HCT116 (cell line): ENCODE data around the gene CAMK2D. TPM values are rescaled to one million over a fixed set of nuclear protein-coding genes. Genes with fewer than 3 reads are reported as not detected.
A peak's percentile ranks its signal among the peaks of the same experiment; 100 is the strongest.

Experiments used
- ATAC-seq: fragments of 200-7000 bp; cut with Tn5 transposase; 2 replicates; pipeline ENCODE4 v1.9.1; 2020; ENCODE audit warnings: mild to moderate bottlenecking, moderate library complexity
- BruUV-seq: library from RNA; stranded (reverse); fragments of 400-500 nt; replicated peaks from 2 replicates; lab custom pipeline; 2021; lab: Mats Ljungman, UMichigan
- CTCF ChIA-PET: fragments of 300-600 bp; sonication (Branson Sonifier 250); formaldehyde crosslinking; loops from one replicate; lab custom pipeline; 2021; ENCODE audit warnings: antibody characterized with exemption; lab: Charles Lee
- POLR2A ChIA-PET: fragments of 300-600, 350-600 bp; sonication (Branson Sonifier 250); formaldehyde crosslinking; loops from one replicate; lab custom pipeline; 2021; ENCODE audit warnings: antibody characterized with exemption; lab: Charles Lee
- RAD21 ChIA-PET, 2 experiments: fragments of 300-600 bp; sonication (Branson Sonifier 250); formaldehyde crosslinking; loops; one replicate each; lab custom pipeline; 2023; ENCODE audit warnings: low total read pairs in 2 of 2; ENCODE audit not compliant: uncharacterized antibody in 2 of 2, unreplicated experiment in 2 of 2, low non-redundant PET in 1 of 2; lab: Charles Lee
- DNase-seq: peaks from one replicate; pipeline ENCODE4 v3.0.0-alpha.2; 2010; ENCODE audit warnings: low read depth, low spot score
- H2AFZ ChIP-seq: fragments of 200-600 bp; shearing (Covaris generic), sonication (generic); 2 replicates; pipeline ENCODE4 v1.6.1; 2017; ENCODE audit warnings: low read depth, mixed run types, mixed read lengths, antibody characterized with exemption, low read length; ENCODE audit not compliant: poor library complexity, severe bottlenecking
- H3K27ac ChIP-seq: 2 replicates; pipeline ENCODE4 v1.5.1; 2012; ENCODE audit warnings: low read depth, low read length
- H3K27me3 ChIP-seq: fragments of 200-600 bp; sonication (generic); 2 replicates; pipeline ENCODE4 v1.6.1; 2016; ENCODE audit warnings: mixed run types, low read length, mixed read lengths; ENCODE audit not compliant: insufficient read depth
- H3K36me3 ChIP-seq, 2 experiments: fragments of 200-500 bp in 1 of 2; fragments of 200-600 bp in 1 of 2; sonication (Bioruptor generic) in 1 of 2; sonication (generic) in 1 of 2; 2 replicates each; pipeline versions ENCODE4 v1.5.1 to v1.6.1; 2014 to 2016; ENCODE audit warnings: low read length in 2 of 2, inconsistent platforms in 1 of 2, mixed read lengths in 1 of 2, mixed run types in 1 of 2; ENCODE audit not compliant: insufficient read depth in 2 of 2, control insufficient read depth in 1 of 2
- H3K4me1 ChIP-seq, 2 experiments: fragments of 200-600 bp in 1 of 2; sonication (generic) in 1 of 2; 2 replicates each; pipeline versions ENCODE4 v1.5.1 to v1.6.1; 2012 to 2017; ENCODE audit warnings: low read length in 2 of 2, inconsistent platforms in 1 of 2, mild to moderate bottlenecking in 1 of 2, mixed read lengths in 1 of 2, mixed run types in 1 of 2, moderate library complexity in 1 of 2; ENCODE audit not compliant: insufficient read depth in 2 of 2, control insufficient read depth in 1 of 2
- H3K4me2 ChIP-seq: fragments of 200-600 bp; sonication (generic); 2 replicates; pipeline ENCODE4 v1.6.1; 2017; ENCODE audit warnings: mixed run types, low read length, mixed read lengths
- H3K4me3 ChIP-seq, 2 experiments: fragments of 200-600 bp in 1 of 2; sonication (generic) in 1 of 2; replicated peaks in 1 of 2; 2 replicates each; pipeline ENCODE4 v1.5.1; 2011 to 2016; ENCODE audit warnings: low read length in 2 of 2, control low read depth in 1 of 2, low read depth in 1 of 2, mild to moderate bottlenecking in 1 of 2, mixed read lengths in 1 of 2, mixed run types in 1 of 2
- H3K79me2 ChIP-seq: fragments of 200-600 bp; sonication (generic); 2 replicates; pipeline ENCODE4 v1.6.1; 2017; ENCODE audit warnings: mild to moderate bottlenecking, mixed run types, low read length, moderate library complexity, mixed read lengths; ENCODE audit not compliant: insufficient read depth
- H3K9ac ChIP-seq: fragments of 200-600 bp; sonication (generic); 2 replicates; pipeline ENCODE4 v1.6.1; 2016; ENCODE audit warnings: low read length, mixed read lengths
- H3K9me2 ChIP-seq: fragments of 200-600 bp; sonication (generic), shearing (Covaris generic); 2 replicates; pipeline ENCODE4 v1.6.1; 2017; ENCODE audit warnings: mixed run types, mild to moderate bottlenecking, moderate library complexity; ENCODE audit not compliant: insufficient read depth
- H3K9me3 ChIP-seq, 2 experiments: fragments of 200-500 bp in 1 of 2; fragments of 200-600 bp in 1 of 2; sonication (Bioruptor generic) in 1 of 2; sonication (generic) in 1 of 2; 2 replicates each; pipeline ENCODE4 v1.6.1; 2014 to 2017; ENCODE audit warnings: low read length in 2 of 2, mixed read lengths in 2 of 2, inconsistent platforms in 1 of 2, low read depth in 1 of 2, mild to moderate bottlenecking in 1 of 2, mixed run types in 1 of 2, moderate library complexity in 1 of 2; ENCODE audit not compliant: control insufficient read depth in 1 of 2, insufficient read depth in 1 of 2
- H4K20me1 ChIP-seq: fragments of 200-600 bp; sonication (generic), shearing (Covaris generic); 2 replicates; pipeline ENCODE4 v1.6.1; 2017; ENCODE audit warnings: mixed run types, mild to moderate bottlenecking, moderate library complexity; ENCODE audit not compliant: insufficient read depth
- CBX3 ChIP-seq: IDR thresholded peaks from 2 replicates; pipeline ENCODE4 v1.6.1; 2012; ENCODE audit warnings: low read depth
- EZH2 ChIP-seq: fragments of 200-600 bp; sonication (generic); IDR thresholded peaks from 2 replicates; pipeline ENCODE4 v1.6.1; 2017; ENCODE audit warnings: antibody characterized with exemption, mixed run types
- EZH2phosphoT487 ChIP-seq: fragments of 200-600 bp; IDR thresholded peaks from 2 replicates; pipeline ENCODE4 v1.6.1; 2018; ENCODE audit warnings: antibody characterized with exemption, borderline replicate concordance
- SRF ChIP-seq: IDR thresholded peaks from 2 replicates; pipeline ENCODE4 v1.6.1; 2012; ENCODE audit warnings: low read depth
- intact Hi-C: fragments of 100-400 bp; cut with micrococcal nuclease; formaldehyde crosslinking; loops from 2 replicates; pipeline ENCODE4 v1.10.0; 2022
- total RNA-seq: library from RNA; stranded (reverse); gene quantifications from one replicate; pipeline ENCODE4 v1.2.1, GENCODE V29; 2021; ENCODE audit not compliant: unreplicated experiment
- TF ChIP-seq, protein P1 (sequence below): IDR thresholded peaks from 2 replicates; pipeline ENCODE4 v1.6.1; 2011; ENCODE audit warnings: mild to moderate bottlenecking, low read length, moderate library complexity; ENCODE audit not compliant: insufficient replicate concordance; ENCODE audit errors: extremely low read depth

The CAMK2D gene
- total RNA-seq, 1 experiment from 2014 or later = 67.0 TPM

DNA sequence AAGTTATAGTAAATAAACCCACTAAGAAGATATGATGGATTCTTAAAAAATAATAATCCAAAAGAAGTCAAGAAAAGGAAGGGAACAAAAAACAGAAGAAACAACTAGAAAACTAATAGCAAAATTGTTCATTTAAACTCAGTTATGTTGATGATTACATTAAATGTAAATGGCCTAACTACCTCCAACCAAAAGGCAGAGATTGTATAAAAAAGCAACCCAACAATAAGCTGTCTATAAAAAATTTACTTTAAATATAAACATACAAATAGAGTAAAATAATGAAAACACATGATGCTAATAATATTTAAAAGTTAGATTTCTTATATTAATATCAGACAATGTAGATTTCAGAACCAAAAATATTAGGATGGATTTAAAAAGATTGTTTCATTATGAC, 340.6 kb downstream of the CAMK2D start:
- Histone ChIP-seq H3K4me1 (no peaks in the 10 kb centered on the region), H2AFZ (no peak overlapping the region), H3K9ac (no peak overlapping the region), H3K4me3 (no peak overlapping the region), H3K9me2 (no peaks in the 10 kb centered on the region), H4K20me1 (no peaks in the 10 kb centered on the region), H3K4me2 (no peak overlapping the region), H3K36me3 (no peaks in the 10 kb centered on the region), H3K27me3 (no peaks in the 10 kb centered on the region), H3K9me3 (peaks cover 6 to 12% of the 10 kb centered on the region in 2 experiments; a peak in 2 of 4 replicates), H3K79me2 (no peaks in the 10 kb centered on the region), H3K27ac (no peak overlapping the region)
- no TSS peak for BruUV-seq
- intact Hi-C loops = no loop called here
- RAD21 ChIA-PET = no interaction called here
- CTCF ChIA-PET = no interaction called here
- POLR2A ChIA-PET = no interaction called here
- DNase-seq = no peak
- TF ChIP-seq SRF (no peak), CBX3 (peak; percentile 57; the same call in 1 of the 2 replicates)
- ATAC-seq = no peak

DNA sequence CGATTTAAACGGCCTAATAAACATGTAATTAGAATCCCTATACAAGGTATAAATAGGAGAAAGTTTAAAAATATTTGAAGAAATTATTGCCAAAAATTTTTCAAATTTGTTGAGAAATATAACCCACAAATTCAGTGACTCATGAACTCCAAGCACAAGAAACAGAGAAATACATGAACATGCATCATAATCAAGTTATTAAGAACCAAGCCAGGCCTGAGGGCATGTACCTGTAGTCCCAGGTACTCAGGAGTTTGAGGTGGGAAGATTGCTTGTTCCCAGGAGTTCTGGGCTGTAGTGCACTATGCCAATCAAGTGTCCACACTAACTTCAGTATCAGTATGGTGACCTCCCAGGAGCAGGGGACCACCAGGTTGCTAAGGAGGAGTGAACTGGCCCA, 341.9 kb downstream of the CAMK2D start:
- Histone ChIP-seq H3K9me2 (no peaks in the 10 kb centered on the region), H4K20me1 (no peaks in the 10 kb centered on the region), H3K4me1 (no peaks in the 10 kb centered on the region), H3K79me2 (no peaks in the 10 kb centered on the region), H3K27me3 (no peaks in the 10 kb centered on the region), H2AFZ (no peak overlapping the region), H3K36me3 (no peaks in the 10 kb centered on the region), H3K9ac (no peak overlapping the region), H3K4me3 (no peak overlapping the region)
- CTCF ChIA-PET = no interaction called here
- intact Hi-C loops = no loop called here
- DNase-seq = no peak
- no TSS peak for BruUV-seq
- no peak for ATAC-seq
- TF ChIP-seq EZH2 = no peak
- TF ChIP-seq, protein P1, sequence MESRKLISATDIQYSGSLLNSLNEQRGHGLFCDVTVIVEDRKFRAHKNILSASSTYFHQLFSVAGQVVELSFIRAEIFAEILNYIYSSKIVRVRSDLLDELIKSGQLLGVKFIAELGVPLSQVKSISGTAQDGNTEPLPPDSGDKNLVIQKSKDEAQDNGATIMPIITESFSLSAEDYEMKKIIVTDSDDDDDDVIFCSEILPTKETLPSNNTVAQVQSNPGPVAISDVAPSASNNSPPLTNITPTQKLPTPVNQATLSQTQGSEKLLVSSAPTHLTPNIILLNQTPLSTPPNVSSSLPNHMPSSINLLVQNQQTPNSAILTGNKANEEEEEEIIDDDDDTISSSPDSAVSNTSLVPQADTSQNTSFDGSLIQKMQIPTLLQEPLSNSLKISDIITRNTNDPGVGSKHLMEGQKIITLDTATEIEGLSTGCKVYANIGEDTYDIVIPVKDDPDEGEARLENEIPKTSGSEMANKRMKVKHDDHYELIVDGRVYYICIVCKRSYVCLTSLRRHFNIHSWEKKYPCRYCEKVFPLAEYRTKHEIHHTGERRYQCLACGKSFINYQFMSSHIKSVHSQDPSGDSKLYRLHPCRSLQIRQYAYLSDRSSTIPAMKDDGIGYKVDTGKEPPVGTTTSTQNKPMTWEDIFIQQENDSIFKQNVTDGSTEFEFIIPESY = no peak
- no peak for TF ChIP-seq EZH2phosphoT487
- TF ChIP-seq, all 23 proteins: peak for 0
- ChIA-PET RAD21 (no interaction called here), POLR2A (no interaction called here)
- H3K9me3 ChIP-seq = peaks cover 6 to 12% of the 10 kb centered on the region in 2 experiments; a peak in 2 of 4 replicates
- H3K27ac ChIP-seq = no peak overlapping the region
- H3K4me2 ChIP-seq = no peak overlapping the region
